ENCODE measurements around the gene DNAH5. TPM values are rescaled to one million over a fixed set of nuclear protein-coding genes. Genes with fewer than 3 reads are reported as not detected.

The DNAH5 gene, protein sequence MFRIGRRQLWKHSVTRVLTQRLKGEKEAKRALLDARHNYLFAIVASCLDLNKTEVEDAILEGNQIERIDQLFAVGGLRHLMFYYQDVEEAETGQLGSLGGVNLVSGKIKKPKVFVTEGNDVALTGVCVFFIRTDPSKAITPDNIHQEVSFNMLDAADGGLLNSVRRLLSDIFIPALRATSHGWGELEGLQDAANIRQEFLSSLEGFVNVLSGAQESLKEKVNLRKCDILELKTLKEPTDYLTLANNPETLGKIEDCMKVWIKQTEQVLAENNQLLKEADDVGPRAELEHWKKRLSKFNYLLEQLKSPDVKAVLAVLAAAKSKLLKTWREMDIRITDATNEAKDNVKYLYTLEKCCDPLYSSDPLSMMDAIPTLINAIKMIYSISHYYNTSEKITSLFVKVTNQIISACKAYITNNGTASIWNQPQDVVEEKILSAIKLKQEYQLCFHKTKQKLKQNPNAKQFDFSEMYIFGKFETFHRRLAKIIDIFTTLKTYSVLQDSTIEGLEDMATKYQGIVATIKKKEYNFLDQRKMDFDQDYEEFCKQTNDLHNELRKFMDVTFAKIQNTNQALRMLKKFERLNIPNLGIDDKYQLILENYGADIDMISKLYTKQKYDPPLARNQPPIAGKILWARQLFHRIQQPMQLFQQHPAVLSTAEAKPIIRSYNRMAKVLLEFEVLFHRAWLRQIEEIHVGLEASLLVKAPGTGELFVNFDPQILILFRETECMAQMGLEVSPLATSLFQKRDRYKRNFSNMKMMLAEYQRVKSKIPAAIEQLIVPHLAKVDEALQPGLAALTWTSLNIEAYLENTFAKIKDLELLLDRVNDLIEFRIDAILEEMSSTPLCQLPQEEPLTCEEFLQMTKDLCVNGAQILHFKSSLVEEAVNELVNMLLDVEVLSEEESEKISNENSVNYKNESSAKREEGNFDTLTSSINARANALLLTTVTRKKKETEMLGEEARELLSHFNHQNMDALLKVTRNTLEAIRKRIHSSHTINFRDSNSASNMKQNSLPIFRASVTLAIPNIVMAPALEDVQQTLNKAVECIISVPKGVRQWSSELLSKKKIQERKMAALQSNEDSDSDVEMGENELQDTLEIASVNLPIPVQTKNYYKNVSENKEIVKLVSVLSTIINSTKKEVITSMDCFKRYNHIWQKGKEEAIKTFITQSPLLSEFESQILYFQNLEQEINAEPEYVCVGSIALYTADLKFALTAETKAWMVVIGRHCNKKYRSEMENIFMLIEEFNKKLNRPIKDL (N-terminal part only)
- total RNA-seq = 0.97 and 1.3 TPM in 2 replicates

GRCh38 chr5:13944560-13945199, at the start of gene DNAH5:
Gene DNAH5, minus strand, starts transcription at chr5:13944688. Its CDS starts 250 bp downstream, at chr5:13944438.
- peak; percentile 4 for DNase-seq (ENCODE audit: low read depth)
- no peak within 1 kb of the TSS for H3K4me3 ChIP-seq (ENCODE audit: low read depth, low read length)

GRCh38 chr5:13993926-13994325, 49.4 kb upstream of the DNAH5 start:
- no peak for DNase-seq (ENCODE audit: low read depth)
- H3K4me3 ChIP-seq (ENCODE audit: low read depth, low read length) = no peak overlapping the region
- TF ChIP-seq, protein P1, sequence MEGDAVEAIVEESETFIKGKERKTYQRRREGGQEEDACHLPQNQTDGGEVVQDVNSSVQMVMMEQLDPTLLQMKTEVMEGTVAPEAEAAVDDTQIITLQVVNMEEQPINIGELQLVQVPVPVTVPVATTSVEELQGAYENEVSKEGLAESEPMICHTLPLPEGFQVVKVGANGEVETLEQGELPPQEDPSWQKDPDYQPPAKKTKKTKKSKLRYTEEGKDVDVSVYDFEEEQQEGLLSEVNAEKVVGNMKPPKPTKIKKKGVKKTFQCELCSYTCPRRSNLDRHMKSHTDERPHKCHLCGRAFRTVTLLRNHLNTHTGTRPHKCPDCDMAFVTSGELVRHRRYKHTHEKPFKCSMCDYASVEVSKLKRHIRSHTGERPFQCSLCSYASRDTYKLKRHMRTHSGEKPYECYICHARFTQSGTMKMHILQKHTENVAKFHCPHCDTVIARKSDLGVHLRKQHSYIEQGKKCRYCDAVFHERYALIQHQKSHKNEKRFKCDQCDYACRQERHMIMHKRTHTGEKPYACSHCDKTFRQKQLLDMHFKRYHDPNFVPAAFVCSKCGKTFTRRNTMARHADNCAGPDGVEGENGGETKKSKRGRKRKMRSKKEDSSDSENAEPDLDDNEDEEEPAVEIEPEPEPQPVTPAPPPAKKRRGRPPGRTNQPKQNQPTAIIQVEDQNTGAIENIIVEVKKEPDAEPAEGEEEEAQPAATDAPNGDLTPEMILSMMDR (IDR thresholded peaks at IDR 0.05; ENCODE audit: insufficient read depth, low read depth, low read length) = no peak

More at GRCh38 chr5:13944560-13945199, at the start of gene DNAH5:
- TF ChIP-seq, protein P1 (IDR thresholded peaks at IDR 0.05; ENCODE audit: insufficient read depth, low read depth, low read length) = no peak

- DNase-seq (ENCODE audit: low read depth) = no peak
- TF ChIP-seq, protein P1 (IDR thresholded peaks at IDR 0.05; ENCODE audit: insufficient read depth, low read depth, low read length) = no peak
- H3K4me3 ChIP-seq (ENCODE audit: low read depth, low read length) = no peak overlapping the region
These were observed 48.3 kb upstream of the DNAH5 start for GRCh38 chr5:13992795-13993194.

GRCh38 chr5:13991365-13991764, 46.9 kb upstream of the DNAH5 start:
- no peak overlapping the region for H3K4me3 ChIP-seq (ENCODE audit: low read depth, low read length)
- TF ChIP-seq, protein P1 (IDR thresholded peaks at IDR 0.05; ENCODE audit: insufficient read depth, low read depth, low read length) = no peak
- DNase-seq (ENCODE audit: low read depth) = no peak

DNA sequence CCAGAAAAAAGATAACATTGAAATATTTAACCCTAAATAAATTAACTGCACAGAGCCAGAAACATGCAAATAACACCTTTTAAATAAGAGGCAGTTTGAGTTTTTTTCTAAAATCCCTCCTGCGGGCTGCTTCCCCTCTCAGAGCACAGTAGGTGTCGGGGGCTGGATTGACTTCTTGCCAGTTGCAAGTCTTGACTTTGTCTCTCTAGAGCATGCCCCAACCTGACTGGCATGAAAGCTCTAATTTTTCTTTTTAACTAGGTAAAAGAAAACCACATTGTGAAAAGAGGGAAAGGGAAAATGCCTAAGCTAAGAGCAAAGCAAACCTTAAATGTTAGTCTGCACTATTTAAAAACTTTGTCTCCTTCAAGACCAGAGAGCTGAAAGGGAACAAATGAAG, 46.4 kb upstream of the DNAH5 start:
- TF ChIP-seq, protein P1 (IDR thresholded peaks at IDR 0.05; ENCODE audit: insufficient read depth, low read depth, low read length) = no peak
- H3K4me3 ChIP-seq (ENCODE audit: low read depth, low read length) = no peak overlapping the region
- DNase-seq (ENCODE audit: low read depth) = no peak

GRCh38 chr5:13989832-13990231, 45.3 kb upstream of the DNAH5 start:
- no peak for DNase-seq (ENCODE audit: low read depth)
- no peak overlapping the region for H3K4me3 ChIP-seq (ENCODE audit: low read depth, low read length)
- TF ChIP-seq, protein P1 (IDR thresholded peaks at IDR 0.05; ENCODE audit: insufficient read depth, low read depth, low read length) = no peak
